MM.1S (cell line): ENCODE measurements around the gene ACER2.

Source experiments
- CTCF ChIP-seq: fragments of 300-600 bp; sonication (generic); IDR thresholded peaks from 2 replicates; pipeline ENCODE4 v1.5.1; 2016; ENCODE audit warnings: antibody characterized with exemption, low read length, mixed read lengths
- EZH2 ChIP-seq: fragments of 300-600 bp; sonication (generic); optimal IDR thresholded peaks from 2 replicates; pipeline ENCODE3; 2017; ENCODE audit warnings: low read depth, mild to moderate bottlenecking, antibody characterized with exemption, low read length, mixed read lengths

GRCh38 chr9:19498015-19498414, 89.2 kb downstream of the ACER2 start:
- TF ChIP-seq CTCF (no peak), EZH2 (no peak)
